Activated CD4-positive, alpha-beta T cell treated with anti-CD3 and anti-CD28 coated beads, Interleukin-2, Interleukin-4, amounts not matched to agents 100 ng/mL and 50 ng/mL, durations not matched to agents 16 hours and 8 hours (primary cell): ENCODE data around the gene INTS1.
A peak's percentile ranks its signal among the peaks of the same experiment; 100 is the strongest.

Experiments
- DNase-seq: peaks from one replicate; pipeline ENCODE4 v3.0.0-alpha.2; 2020; ENCODE audit warnings: low spot score

The INTS1 gene, protein sequence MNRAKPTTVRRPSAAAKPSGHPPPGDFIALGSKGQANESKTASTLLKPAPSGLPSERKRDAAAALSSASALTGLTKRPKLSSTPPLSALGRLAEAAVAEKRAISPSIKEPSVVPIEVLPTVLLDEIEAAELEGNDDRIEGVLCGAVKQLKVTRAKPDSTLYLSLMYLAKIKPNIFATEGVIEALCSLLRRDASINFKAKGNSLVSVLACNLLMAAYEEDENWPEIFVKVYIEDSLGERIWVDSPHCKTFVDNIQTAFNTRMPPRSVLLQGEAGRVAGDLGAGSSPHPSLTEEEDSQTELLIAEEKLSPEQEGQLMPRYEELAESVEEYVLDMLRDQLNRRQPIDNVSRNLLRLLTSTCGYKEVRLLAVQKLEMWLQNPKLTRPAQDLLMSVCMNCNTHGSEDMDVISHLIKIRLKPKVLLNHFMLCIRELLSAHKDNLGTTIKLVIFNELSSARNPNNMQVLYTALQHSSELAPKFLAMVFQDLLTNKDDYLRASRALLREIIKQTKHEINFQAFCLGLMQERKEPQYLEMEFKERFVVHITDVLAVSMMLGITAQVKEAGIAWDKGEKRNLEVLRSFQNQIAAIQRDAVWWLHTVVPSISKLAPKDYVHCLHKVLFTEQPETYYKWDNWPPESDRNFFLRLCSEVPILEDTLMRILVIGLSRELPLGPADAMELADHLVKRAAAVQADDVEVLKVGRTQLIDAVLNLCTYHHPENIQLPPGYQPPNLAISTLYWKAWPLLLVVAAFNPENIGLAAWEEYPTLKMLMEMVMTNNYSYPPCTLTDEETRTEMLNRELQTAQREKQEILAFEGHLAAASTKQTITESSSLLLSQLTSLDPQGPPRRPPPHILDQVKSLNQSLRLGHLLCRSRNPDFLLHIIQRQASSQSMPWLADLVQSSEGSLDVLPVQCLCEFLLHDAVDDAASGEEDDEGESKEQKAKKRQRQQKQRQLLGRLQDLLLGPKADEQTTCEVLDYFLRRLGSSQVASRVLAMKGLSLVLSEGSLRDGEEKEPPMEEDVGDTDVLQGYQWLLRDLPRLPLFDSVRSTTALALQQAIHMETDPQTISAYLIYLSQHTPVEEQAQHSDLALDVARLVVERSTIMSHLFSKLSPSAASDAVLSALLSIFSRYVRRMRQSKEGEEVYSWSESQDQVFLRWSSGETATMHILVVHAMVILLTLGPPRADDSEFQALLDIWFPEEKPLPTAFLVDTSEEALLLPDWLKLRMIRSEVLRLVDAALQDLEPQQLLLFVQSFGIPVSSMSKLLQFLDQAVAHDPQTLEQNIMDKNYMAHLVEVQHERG (N-terminal part only)

GRCh38 chr7:1503816-1504775 is at the start of gene INTS1:
Gene INTS1 (minus strand): TSS chr7:1504389. CDS start chr7:1503960, 429 bp downstream.
- peak; percentile 94 for DNase-seq

- DNase-seq = no peak
Measured at GRCh38 chr7:1553512-1554210, 49.5 kb upstream of the INTS1 start.

DNA sequence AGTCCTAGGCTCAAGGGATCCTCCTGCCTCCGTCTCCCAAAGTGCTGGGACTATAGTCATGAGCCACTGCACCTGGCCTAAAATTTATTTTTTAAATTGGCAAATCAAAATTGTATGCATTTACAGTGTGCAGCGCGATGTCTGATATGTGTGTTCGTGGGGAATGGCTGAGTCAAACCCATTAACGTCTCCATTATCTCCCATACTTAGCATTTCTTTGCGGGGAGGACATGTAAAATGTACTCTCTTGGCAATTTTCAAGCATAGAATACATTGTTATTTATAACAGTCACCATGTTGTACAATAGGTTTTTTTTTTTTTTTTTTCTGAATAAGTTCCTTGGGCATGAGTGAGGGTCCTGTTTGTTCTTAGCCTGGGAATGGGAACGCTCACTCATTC is 48.0 kb upstream of the INTS1 start:
- DNase-seq = no peak

- DNase-seq = no peak
Measured at GRCh38 chr7:1550846-1551155, 46.6 kb upstream of the INTS1 start.

- DNase-seq = no peak
Measured at GRCh38 chr7:1550005-1550845, 46.0 kb upstream of the INTS1 start.

DNA sequence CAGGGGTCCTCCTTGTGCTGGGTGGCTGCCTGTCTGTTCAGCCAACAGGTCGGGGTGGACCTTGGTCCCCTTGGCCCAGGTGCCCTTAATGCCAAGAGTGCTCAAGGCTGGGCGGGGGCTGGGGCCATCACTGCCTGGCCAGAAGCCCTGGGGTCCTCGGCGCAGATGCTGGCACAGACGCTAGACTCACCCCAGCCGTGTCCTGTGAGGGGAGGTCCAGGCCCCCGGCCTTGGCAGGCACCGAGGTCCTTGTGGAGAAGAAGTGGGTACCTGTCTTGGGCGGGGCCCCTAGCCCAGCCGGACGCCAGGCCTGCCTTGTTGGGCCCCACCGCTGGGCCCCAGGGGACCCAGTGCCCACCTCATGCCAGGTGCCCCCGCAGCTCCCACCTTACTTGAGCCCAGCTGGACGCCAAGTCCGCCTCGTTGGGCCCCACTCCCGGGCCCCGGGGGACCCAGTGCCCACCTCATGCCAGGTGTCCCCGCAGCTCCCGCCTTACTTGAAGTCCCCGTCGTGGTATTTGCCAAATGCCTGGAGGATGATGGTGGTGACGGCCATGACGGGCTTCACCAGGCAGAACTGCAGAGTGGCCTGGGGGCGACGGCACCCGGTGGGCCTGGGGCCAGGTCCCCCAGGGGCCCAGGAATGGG is 45.3 kb upstream of the INTS1 start:
- no peak for DNase-seq

DNA sequence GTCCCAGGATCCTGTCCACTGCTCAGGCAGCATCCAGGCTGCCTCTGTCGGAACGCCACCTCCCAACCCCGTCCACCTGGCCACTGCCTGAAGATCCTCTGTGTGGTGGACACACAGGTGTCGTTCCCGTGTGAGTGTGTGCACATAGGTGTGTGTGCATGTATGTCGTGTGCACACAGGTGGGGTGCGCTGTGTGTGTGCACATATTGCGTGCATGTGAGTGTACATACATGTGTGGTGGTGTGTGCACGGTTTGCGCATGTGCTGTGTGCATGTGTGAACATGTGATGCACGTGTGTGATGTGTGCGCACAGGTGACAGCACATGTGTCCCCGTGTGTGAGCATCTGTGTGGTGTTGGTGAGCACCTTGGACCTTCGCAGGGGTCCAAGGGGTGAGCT is 44.8 kb upstream of the INTS1 start:
- no peak for DNase-seq

DNA sequence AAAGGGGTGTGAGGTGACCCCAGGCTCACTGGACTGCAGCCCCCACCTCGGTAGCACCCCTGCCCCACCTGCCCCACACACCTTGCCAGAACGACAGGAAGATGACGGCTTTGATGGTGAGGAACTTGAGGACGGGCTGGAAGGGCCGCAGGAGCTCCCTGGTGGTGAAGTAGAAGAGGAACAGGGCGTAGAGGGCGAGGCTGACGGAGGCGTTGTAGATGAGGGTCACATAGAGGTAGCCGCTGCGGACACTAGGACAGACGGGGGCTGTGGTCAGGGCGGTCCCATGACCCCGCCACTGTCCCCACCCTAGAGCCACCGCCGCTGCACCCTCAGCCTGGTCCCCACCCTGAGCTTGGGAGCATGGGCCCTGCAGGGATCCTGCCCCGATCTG is 44.2 kb upstream of the INTS1 start:
- DNase-seq = no peak

GRCh38 chr7:1547777-1548437 is 43.7 kb upstream of the INTS1 start:
- DNase-seq = no peak

GRCh38 chr7:1546909-1547776 is 43.0 kb upstream of the INTS1 start:
- DNase-seq = no peak

DNA sequence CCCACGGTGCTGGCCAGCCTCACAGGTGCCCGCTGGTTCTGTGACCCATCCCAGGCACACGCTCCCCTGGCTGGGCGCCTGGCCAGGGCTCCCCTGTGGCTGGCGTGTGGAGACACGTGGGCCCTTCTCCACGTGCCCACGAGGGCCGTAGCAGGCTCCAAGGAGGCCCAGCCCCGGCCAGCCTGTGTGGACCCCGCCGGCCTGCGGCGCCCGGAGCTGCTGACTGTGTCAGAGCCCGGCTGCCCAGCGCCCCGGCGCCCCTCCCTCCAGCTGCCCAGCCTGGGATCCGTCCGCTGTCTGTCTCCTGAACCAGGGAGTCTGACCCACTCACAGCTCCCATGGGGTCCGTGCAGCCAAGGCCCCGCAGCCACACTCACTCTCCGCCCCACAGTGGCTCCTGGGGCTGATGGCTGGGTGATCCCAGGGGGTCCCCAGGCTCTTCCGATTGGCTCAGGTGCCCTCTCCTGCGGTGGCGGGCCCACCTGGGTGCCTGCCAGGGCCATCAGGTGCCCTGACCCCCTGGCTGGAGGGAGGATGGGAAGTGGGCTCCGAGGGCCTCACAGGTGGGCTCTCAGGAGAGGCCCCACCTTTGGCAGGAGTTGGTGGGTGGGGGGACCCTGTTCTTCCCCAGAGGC is 42.2 kb upstream of the INTS1 start:
- DNase-seq = no peak

- no peak for DNase-seq
Measured at GRCh38 chr7:1545417-1546246, 41.4 kb upstream of the INTS1 start.

- DNase-seq = no peak
Measured at GRCh38 chr7:1544896-1545416, 40.8 kb upstream of the INTS1 start.

GRCh38 chr7:1544178-1544895 is 40.1 kb upstream of the INTS1 start:
- DNase-seq = no peak

DNA sequence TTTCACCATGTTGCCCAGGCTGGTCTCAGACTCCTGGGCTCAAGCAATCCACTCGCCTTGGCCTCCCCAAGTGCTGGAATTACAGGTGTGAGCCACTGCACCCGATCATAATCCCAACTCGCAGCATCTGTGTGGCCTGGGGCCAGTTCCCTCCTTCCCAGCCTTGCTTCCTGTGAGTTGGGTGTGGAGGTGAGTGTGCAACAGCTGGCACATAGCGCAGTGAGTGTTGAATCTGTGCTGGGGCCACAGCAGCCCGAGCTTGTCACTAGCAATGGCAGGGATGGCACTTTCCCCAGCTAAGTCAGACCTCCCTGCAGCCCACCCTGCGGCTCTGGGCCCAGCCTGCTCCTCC is 39.6 kb upstream of the INTS1 start:
- DNase-seq = no peak
